Right ventricle myocardium inferior (tissue), 1 donor: Measurements from ENCODE around the gene AATK. TPM values are rescaled to one million over a fixed set of nuclear protein-coding genes. Genes with fewer than 3 reads are reported as not detected.
A peak's percentile ranks its signal among the peaks of the same experiment; 100 is the strongest.

Experiments used
- ATAC-seq: fragments of 200-7000 bp; cut with Tn5 transposase; one replicate; pipeline ENCODE4 v1.9.1; 2020; ENCODE audit warnings: mild to moderate bottlenecking, moderate library complexity
- DNase-seq: peaks from one replicate; pipeline ENCODE4 v3.0.0; 2021; ENCODE audit errors: missing footprints
- intact Hi-C: fragments of 100-400 bp; cut with DNase I; formaldehyde crosslinking; loops from one replicate; pipeline ENCODE4 v1.11.0; 2022
- total RNA-seq: library from RNA; stranded (reverse); fragmentation: NEBNext Ultra II Directional; extraction: Animal tissue kit (Norgen Biotek cat#: 25700); gene quantifications from one replicate; pipeline ENCODE4 v1.2.1, GENCODE V29; 2021
- donor health status: DM: no; HTN: yes; CAD: no; lungs with severe emphysema.

The AATK gene
- total RNA-seq, 1 donor from 2014 or later: 10.1 TPM

GRCh38 chr17:81135505-81136278 lies 30.3 kb downstream of the AATK start:
- intact Hi-C loops: no loop called here
- DNase-seq (no peak), ATAC-seq (no peak)

- intact Hi-C loops: no loop called here
- ATAC-seq (no peak), DNase-seq (no peak)
These were observed 31.8 kb downstream of the AATK start for GRCh38 chr17:81134064-81134781.

DNA sequence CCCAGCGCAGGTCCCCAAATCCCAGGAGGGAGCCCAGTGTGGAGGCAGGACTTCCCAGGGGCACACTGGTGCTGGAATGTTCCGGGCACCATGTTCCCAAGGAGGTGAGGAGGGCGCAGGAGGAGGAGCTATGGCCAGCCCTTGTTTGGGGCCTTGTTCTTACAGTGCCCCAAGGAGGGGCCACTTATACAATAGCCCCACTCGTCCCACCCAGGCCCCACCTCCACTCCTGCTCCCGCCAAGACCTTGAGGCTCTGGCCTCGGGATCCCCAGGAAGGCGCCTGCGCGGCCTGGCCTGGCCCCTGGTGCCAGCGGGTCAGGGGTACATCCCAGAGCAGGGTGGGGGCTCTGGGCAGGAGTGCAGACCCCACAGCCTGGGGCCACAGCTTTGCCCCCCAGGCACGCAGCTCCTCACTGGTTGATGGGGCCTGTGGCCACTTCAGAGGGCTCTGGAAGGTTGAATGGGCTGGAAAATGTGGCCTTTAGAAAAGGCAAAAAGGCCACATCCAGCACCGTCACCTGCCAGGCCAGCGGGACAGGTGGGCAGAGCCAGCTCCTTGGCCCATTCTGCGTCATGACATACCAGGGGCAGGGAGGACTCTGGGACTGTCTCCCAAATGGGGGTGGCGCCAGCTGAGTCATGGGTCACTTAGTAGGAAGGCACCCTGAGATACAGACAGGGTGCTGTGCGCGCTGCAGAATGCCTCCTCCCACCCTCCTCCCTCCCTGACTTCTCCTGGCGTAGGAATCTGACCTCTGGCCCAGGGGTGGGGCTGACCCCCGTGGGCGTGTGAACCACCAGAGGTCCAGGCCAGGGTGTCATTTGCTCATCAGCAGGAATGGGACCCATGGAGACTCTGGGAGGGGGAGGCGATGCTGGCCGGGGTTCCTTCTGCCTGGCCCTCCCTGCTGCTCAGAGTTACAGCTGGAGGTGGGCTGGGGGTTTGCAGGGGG lies 33.0 kb downstream of the AATK start:
- intact Hi-C loops: no loop called here
- ATAC-seq (no peak), DNase-seq (no peak)

DNA sequence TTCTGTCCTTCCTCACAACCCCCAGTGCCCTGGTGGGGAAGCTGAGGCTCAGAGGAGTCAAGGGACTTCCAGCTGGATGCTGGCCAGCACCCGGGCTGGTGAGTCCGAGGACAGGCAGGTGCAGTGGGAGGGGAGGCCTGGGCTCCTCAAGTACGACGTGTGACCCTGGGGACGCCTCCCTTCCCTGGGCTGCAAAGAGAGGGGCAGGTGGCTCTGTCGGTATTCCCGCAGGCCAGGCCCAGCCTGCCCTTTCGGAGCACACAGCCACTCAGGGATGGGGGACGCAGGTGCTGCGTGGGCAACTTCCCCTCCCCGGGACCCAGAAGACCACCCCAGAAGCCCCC lies 33.9 kb downstream of the AATK start:
- intact Hi-C loops: no loop called here
- no peak for ATAC-seq
- DNase-seq: no peak

DNA sequence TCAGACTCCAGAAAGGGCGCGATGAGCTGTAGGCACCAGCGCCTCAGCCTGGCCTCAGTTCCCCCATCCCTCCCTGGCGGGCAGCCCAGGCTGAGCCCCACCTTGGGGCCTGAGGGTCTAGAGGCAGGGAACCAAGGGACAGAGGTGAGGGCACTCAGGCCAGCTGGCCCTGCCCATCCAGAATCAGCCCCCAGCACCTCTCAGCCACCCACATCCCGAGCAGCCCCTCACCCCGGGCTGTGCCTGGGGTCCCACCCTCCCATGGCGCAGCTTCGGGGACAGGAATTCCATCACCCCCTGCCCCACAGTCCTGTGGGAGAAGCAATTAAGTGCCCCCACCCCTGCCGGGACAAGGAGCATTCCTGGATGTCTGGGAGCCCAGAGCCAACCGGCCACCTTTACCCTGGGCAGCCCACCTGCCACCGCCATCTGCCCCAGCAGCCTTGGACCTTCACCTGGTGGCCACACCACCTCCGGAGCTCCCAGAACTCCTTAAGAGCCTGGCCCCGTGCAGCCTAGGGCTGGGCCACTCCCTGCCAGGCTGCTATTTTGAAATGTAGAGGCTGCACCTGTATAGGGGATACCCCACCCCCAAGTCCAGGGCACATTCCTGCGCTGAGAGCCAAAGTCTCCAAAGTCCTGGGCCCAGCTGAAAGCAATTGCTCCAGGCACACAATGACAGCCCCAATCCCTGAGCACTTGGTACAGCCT lies 34.4 kb downstream of the AATK start:
- ATAC-seq: no peak
- intact Hi-C loops: no loop called here
- DNase-seq: no peak

- intact Hi-C loops: no loop called here
- DNase-seq (no peak), ATAC-seq (no peak)
These were observed 35.3 kb downstream of the AATK start for GRCh38 chr17:81130385-81131361.

- intact Hi-C loops: no loop called here
- DNase-seq (no peak), ATAC-seq (no peak)
These were observed 36.2 kb downstream of the AATK start for GRCh38 chr17:81129711-81130367.

- no peak for ATAC-seq
- intact Hi-C loops: no loop called here
- DNase-seq: no peak
These were observed 36.7 kb downstream of the AATK start for GRCh38 chr17:81129289-81129688.

DNA sequence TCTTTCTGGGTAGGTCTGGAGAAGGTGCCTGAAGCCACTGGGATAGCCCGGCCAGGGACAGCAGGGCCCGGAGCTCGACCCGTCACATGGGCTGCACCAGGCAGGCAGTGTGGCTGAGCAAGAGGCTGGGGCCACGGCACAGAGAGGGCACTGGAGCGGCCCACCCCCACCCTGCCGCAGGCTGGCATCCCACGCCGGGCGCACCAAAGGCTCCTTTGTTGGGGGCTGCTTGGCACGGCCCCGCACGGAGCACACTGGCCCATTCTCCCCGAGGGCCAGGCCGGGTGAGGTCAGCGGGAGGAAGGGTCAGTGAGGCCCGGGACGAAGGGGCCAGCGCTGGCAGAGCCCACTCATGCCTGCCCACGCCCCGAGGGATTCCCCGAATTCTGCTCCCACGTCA lies 37.2 kb downstream of the AATK start:
- intact Hi-C loops: no loop called here
- no peak for ATAC-seq
- no peak for DNase-seq

GRCh38 chr17:81128338-81128737 lies 37.7 kb downstream of the AATK start:
- intact Hi-C loops: no loop called here
- DNase-seq (no peak), ATAC-seq (no peak)

DNA sequence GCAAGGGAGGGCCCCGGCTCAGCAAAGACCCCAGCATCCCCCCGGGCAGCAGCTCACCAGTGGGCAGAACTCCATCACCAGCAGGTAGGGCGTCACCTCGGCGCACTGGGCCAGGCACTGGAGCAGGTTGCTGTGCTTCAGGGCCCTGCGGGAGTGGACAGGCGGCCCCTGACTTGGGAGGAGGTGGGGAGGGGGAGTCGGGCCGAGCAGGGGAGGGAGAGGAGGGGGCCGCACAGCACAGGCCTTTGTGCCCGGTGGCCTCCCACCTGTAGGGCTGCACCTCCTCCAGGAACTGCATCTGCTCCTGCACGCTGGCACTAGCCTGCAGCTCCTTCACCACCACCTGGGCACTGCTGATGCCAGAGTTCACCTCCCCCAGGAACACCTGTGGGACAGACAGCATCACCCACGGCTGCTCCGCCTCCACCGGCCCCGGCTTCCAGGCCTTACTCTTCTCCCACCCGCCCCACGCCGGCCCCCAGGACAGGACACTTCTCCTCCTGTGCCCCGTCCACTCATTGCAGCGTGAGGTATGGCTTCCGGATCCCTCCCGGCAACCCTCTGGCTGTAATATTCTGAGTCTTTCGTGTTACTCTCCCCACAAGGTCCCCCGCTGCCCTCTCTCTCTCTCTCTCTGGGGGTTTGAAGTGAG lies 38.4 kb downstream of the AATK start:
- intact Hi-C loops: no loop called here
- no peak for DNase-seq
- ATAC-seq: no peak

GRCh38 chr17:81127133-81127455 lies 38.9 kb downstream of the AATK start:
- DNase-seq: no peak
- no peak for ATAC-seq
- intact Hi-C loops: no loop called here

- DNase-seq (no peak), ATAC-seq (no peak)
- intact Hi-C loops: no loop called here
These were observed 39.5 kb downstream of the AATK start for GRCh38 chr17:81126281-81127132.

GRCh38 chr17:81125573-81126081 lies 40.4 kb downstream of the AATK start:
- ATAC-seq (peak; percentile 41), DNase-seq (no peak)
- intact Hi-C loops: no loop called here

DNA sequence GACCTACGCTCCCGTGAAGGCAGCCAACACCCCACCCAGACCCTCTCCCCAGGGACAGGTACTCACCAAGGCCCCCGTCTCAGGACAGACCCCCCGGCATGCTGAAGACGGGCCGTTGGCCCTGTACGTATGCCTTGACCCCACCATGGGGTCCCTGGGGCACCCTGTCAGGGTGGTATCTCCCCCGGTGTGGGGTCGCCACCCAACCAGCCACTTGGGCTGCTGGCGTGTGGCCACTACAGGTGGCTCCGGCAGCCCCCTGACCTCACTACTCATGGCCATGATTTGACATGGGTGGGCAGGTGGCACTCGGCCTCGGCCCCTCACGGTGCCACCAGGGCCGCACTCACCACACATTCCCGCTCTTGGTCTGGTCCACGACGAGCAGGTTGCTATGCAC lies 41.6 kb downstream of the AATK start:
- ATAC-seq: no peak
- DNase-seq: no peak
- intact Hi-C loops: no loop called here
